Esophagus squamous epithelium (tissue), 5 donors: Measurements from ENCODE around the gene FEM1C. TPM values are rescaled to one million over a fixed set of nuclear protein-coding genes. Genes with fewer than 3 reads are reported as not detected.
A peak's percentile ranks its signal among the peaks of the same experiment; 100 is the strongest.

Experiments used
- DNase-seq: peaks from one replicate; lab custom pipeline; 2025; lab: John Stamatoyannopoulos, UW
- H3K27ac ChIP-seq, 4 donors: fragments of 200-600 bp; sonication (generic); one replicate each; pipeline ENCODE4 v1.5.1; 2016 to 2019; ENCODE audit warnings: mild to moderate bottlenecking in 1 of 4
- H3K27me3 ChIP-seq, 4 donors: fragments of 200-600 bp; sonication (generic); 1 replicate in 3 of 4; 2 replicates in 1 of 4; pipeline versions ENCODE4 v1.5.1 to v1.6.0; 2017 to 2021; ENCODE audit warnings: antibody characterized with exemption in 1 of 4
- H3K36me3 ChIP-seq, 3 donors: fragments of 200-600 bp; sonication (generic); one replicate each; pipeline ENCODE4 v1.5.1; 2016 to 2019
- H3K4me1 ChIP-seq, 3 donors: fragments of 200-600 bp; sonication (generic); one replicate each; pipeline ENCODE4 v1.5.1; 2017 to 2019
- H3K4me3 ChIP-seq, 4 donors: fragments of 200-600 bp; sonication (generic); 1 replicate in 3 of 4; 2 replicates in 1 of 4; pipeline ENCODE4 v1.5.1; 2016 to 2019; ENCODE audit warnings: mild to moderate bottlenecking in 2 of 4, moderate library complexity in 1 of 4
- H3K9me3 ChIP-seq, 3 donors: fragments of 200-600 bp; sonication (generic); one replicate each; pipeline ENCODE4 v1.5.1; 2016 to 2019
- POLR2A ChIP-seq, 4 donors: fragments of 450-650 bp; IDR thresholded peaks; one replicate each; pipeline ENCODE4 v1.6.1; 2017; ENCODE audit warnings: antibody characterized with exemption in 4 of 4, mild to moderate bottlenecking in 4 of 4, moderate library complexity in 3 of 4
- WGBS, 2 donors: methylation state at CpG; one replicate each; pipeline ENCODE4 v1.1.5; 2018; 5-methylcytosine and 5-hydroxymethylcytosine counted together
- intact Hi-C: fragments of 100-400 bp; cut with DNase I; formaldehyde crosslinking; loops from one replicate; pipeline ENCODE4 v1.15.0; 2022
- total RNA-seq, 4 donors: library from RNA; depleted of rRNA; stranded (reverse); fragments of >200 nt; gene quantifications; one replicate each; pipeline ENCODE4 v1.1.0, GENCODE V29; 2016
- TF ChIP-seq, protein P1 (sequence below), 6 experiments: fragments of 450-650 bp in 4 of 6; fragments of 200-600 bp in 2 of 6; sonication (generic) in 2 of 6; IDR thresholded peaks; one replicate each; pipeline ENCODE4 v1.5.1; 2016 to 2019; ENCODE audit warnings: antibody characterized with exemption in 6 of 6, mild to moderate bottlenecking in 4 of 6, moderate library complexity in 4 of 6
- donor health status: DM: yes; HTN: yes; CAD: no.

The FEM1C gene
- total RNA-seq, 4 donors from 2014 or later: 8.2 to 23.1 (median 11.7) TPM

DNA sequence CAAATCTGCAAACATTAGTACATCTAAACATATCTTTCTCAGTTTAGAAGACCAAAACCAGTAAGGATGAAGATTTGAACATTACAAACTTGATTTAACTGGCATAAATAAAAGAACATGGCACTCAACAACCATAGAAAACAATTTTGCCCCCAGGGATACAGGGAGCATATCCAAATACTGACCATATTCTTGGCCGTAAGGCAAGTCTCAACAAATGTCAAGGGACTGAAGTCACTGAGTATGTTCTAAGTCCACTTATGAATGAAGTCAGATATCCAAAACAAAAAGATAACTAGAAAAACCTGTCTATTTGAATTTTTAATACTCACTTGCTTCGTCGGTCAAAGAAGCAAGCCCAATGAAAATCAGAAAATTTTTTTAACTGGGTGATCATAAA, 14.1 kb downstream of the FEM1C start:
- WGBS, 2 donors: 37 to 60% methylated on average over 3 of the region's 3 CpGs
- Histone ChIP-seq H3K9me3 (no peaks in the 10 kb centered on the region), H3K27me3 (no peaks in the 10 kb centered on the region), H3K4me1 (peaks cover 10 to 88% (median 14%) of the 10 kb centered on the region in 3 donors), H3K27ac (peak overlapping the region in 1 of 4 donors; percentile 38), H3K36me3 (peaks cover 0 to 28% (median under 1%) of the 10 kb centered on the region in 3 donors), H3K4me3 (no peak overlapping the region)
- TF ChIP-seq, protein P1, sequence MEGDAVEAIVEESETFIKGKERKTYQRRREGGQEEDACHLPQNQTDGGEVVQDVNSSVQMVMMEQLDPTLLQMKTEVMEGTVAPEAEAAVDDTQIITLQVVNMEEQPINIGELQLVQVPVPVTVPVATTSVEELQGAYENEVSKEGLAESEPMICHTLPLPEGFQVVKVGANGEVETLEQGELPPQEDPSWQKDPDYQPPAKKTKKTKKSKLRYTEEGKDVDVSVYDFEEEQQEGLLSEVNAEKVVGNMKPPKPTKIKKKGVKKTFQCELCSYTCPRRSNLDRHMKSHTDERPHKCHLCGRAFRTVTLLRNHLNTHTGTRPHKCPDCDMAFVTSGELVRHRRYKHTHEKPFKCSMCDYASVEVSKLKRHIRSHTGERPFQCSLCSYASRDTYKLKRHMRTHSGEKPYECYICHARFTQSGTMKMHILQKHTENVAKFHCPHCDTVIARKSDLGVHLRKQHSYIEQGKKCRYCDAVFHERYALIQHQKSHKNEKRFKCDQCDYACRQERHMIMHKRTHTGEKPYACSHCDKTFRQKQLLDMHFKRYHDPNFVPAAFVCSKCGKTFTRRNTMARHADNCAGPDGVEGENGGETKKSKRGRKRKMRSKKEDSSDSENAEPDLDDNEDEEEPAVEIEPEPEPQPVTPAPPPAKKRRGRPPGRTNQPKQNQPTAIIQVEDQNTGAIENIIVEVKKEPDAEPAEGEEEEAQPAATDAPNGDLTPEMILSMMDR (IDR thresholded peaks at IDR 0.05): no peak
- no peak for TF ChIP-seq POLR2A (IDR thresholded peaks at IDR 0.05)
- intact Hi-C loops: no loop called here
- DNase-seq: no peak

DNA sequence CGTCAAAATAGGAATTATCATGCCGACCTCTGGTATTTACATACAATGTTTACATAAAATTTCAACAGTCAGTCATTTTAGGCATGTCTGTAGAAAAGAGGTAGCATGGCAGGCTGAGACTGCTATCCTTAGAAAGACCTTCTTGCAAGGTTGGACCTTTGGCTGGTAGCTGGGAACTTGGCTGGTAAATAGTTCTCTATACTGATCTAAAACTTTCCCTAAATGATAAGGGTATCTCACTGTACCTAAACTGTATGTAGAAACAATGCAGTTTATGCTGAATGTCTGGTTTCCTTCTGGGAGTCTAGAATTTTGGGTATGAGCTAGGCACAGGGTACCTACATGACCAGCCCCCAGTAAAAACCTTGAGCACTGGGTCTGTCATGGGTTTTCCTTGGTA, 18.0 kb downstream of the FEM1C start:
- Histone ChIP-seq H3K36me3 (peaks cover 4 to 52% (median 13%) of the 10 kb centered on the region in 3 donors), H3K27me3 (no peaks in the 10 kb centered on the region), H3K4me3 (no peak overlapping the region), H3K9me3 (no peaks in the 10 kb centered on the region), H3K27ac (peak overlapping the region in 1 of 4 donors; percentile 19), H3K4me1 (peaks cover under 1 to 74% (median 6%) of the 10 kb centered on the region in 3 donors)
- WGBS, 2 donors: 58 to 66% methylated on average over 2 of the region's 2 CpGs
- no peak for DNase-seq
- intact Hi-C loops: no loop called here
- no peak for TF ChIP-seq POLR2A (IDR thresholded peaks at IDR 0.05)
- TF ChIP-seq, protein P1 (IDR thresholded peaks at IDR 0.05): no peak

DNA sequence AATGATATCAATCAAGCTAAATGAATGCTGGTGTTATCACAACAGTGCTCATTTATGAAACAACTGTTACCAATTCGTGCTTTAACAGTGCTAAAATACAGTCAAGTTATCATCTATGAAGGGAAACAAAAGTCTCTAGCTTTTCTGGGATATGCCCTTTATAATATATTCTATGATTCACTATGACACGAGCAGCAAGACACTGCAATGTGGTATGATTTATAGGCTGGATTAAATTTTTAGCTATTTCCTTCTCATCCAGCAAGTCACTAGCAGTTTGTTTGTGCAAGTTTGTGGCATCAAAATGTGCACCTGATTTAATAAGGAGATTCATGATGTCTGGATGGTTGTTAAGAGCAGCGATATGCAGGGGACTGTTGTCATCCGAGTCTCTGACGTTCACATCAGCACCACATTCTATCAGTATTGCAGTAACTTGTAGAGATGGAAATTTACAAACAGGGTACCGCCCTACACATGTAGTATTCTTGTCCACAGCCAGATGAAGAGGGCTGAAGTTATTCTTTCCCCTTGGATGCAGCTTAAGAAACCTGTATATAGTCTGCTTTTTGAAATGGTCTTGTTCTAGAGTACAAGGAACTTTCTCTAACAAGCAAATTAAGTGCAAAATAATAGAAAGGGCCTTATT, 20.3 kb downstream of the FEM1C start:
- H3K27me3 ChIP-seq: no peaks in the 10 kb centered on the region
- TF ChIP-seq POLR2A (IDR thresholded peaks at IDR 0.05): no peak
- TF ChIP-seq, protein P1 (IDR thresholded peaks at IDR 0.05): no peak
- H3K4me3 ChIP-seq: no peak overlapping the region
- no peak overlapping the region for H3K27ac ChIP-seq
- 80 to 81% methylated on average over 6 of the region's 6 CpGs for WGBS, 2 donors
- intact Hi-C loops: no loop called here
- H3K36me3 ChIP-seq: peaks cover 4 to 52% (median 13%) of the 10 kb centered on the region in 3 donors
- DNase-seq: no peak
- H3K9me3 ChIP-seq: no peaks in the 10 kb centered on the region
- peaks cover 0 to 51% (median 0%) of the 10 kb centered on the region in 3 donors for H3K4me1 ChIP-seq

DNA sequence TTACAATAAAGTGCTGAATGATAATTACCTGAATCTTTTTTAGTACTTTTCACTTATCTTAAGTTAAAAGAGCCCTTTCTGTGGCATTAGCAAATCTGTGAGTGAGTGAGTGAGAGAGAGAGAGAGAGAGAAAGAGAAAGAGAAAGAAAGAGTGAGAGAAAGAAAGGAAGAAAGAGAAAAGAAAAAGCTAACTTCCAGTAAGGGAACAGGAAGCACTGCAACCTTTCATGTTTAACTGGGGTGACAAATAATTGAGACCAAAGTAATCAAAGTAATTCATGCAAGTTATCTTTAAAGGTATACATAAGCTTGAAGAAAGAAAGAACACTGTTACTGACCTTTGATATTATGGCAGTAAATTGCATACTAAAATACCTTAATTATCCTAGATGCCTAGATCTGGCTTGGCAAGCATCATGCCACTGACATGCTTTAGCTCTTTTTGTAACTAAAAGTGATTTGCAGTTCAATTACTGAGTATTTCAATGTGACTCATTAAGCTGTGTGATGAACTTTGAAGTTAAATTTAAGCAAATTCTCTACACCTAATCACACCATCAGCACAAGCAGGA, 21.7 kb downstream of the FEM1C start:
- H3K27ac ChIP-seq: no peak overlapping the region
- intact Hi-C loops: no loop called here

DNA sequence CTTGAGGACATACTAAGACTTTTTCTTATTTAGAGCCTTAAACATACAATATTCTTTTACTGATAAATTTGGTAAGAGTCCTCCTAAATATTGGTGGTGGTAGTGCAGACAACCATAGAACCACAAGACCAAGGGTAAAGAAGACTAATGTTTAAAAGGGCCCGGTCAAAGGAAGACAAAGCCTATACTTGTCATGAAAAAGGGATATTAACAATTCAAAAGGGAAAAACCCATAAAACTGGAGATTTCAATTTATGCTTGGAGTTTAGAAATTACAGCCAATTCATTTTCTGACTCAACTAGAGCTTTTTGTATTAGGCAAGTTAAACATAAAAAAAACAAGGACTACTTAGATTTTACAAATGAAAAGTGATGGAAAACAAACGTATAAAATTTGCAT, 24.4 kb downstream of the FEM1C start:
- Histone ChIP-seq H3K27ac (no peak overlapping the region), H3K27me3 (no peaks in the 10 kb centered on the region), H3K9me3 (no peaks in the 10 kb centered on the region), H3K4me3 (no peak overlapping the region), H3K4me1 (peaks cover 0 to 22% (median 0%) of the 10 kb centered on the region in 3 donors), H3K36me3 (peaks cover 1 to 35% (median 12%) of the 10 kb centered on the region in 3 donors)
- TF ChIP-seq, protein P1 (IDR thresholded peaks at IDR 0.05): no peak
- no peak for TF ChIP-seq POLR2A (IDR thresholded peaks at IDR 0.05)
- intact Hi-C loops: no loop called here
- WGBS, 2 donors: 91 to 92% methylated on average over 2 of the region's 2 CpGs
- DNase-seq: no peak

More for the DNA sequence above, 21.7 kb downstream of the FEM1C start:
- Histone ChIP-seq H3K4me1 (peaks cover 0 to 37% (median 0%) of the 10 kb centered on the region in 3 donors), H3K27me3 (no peaks in the 10 kb centered on the region), H3K9me3 (no peaks in the 10 kb centered on the region), H3K4me3 (no peak overlapping the region), H3K36me3 (peaks cover 4 to 52% (median 13%) of the 10 kb centered on the region in 3 donors)
- DNase-seq: no peak
- no peak for TF ChIP-seq POLR2A (IDR thresholded peaks at IDR 0.05)
- TF ChIP-seq, protein P1 (IDR thresholded peaks at IDR 0.05): no peak
